Liver (tissue), 9 donors: ENCODE data around the gene DPF3. TPM values are rescaled to one million over a fixed set of nuclear protein-coding genes. Genes with fewer than 3 reads are reported as not detected.

Experiments
- DNase-seq: peaks from one replicate; pipeline ENCODE4 v3.0.0-alpha.2; 2017; ENCODE audit warnings: low spot score
- H3K27ac ChIP-seq, 2 donors: one replicate each; pipeline ENCODE4 v1.7.0; 2013; ENCODE audit warnings: inconsistent platforms in 2 of 2, low read length in 2 of 2, control low read depth in 1 of 2, low read depth in 1 of 2, mild to moderate bottlenecking in 1 of 2
- H3K27me3 ChIP-seq, 4 donors: one replicate each; pipeline versions ENCODE4 v1.6.1 to v1.7.0; 2013; ENCODE audit warnings: low read length in 3 of 4, inconsistent platforms in 1 of 4, mild to moderate bottlenecking in 1 of 4, moderate library complexity in 1 of 4; ENCODE audit not compliant: control insufficient read depth in 4 of 4, insufficient read depth in 4 of 4
- H3K36me3 ChIP-seq, 4 donors: one replicate each; pipeline versions ENCODE4 v1.6.1 to v1.7.0; 2013; ENCODE audit warnings: low read length in 3 of 4, mild to moderate bottlenecking in 3 of 4, low read depth in 1 of 4, moderate library complexity in 1 of 4; ENCODE audit not compliant: control insufficient read depth in 4 of 4, insufficient read depth in 3 of 4
- H3K4me1 ChIP-seq, 4 donors: one replicate each; pipeline versions ENCODE4 v1.6.1 to v1.7.0; 2013; ENCODE audit warnings: low read length in 3 of 4, mild to moderate bottlenecking in 3 of 4, moderate library complexity in 1 of 4; ENCODE audit not compliant: control insufficient read depth in 4 of 4, insufficient read depth in 4 of 4
- H3K4me3 ChIP-seq, 3 donors: one replicate each; pipeline versions ENCODE4 v1.6.1 to v1.7.0; 2013; ENCODE audit warnings: low read length in 3 of 3, control low read depth in 1 of 3, low read depth in 1 of 3, mild to moderate bottlenecking in 1 of 3
- H3K9ac ChIP-seq, 2 donors: one replicate each; pipeline ENCODE4 v1.7.0; 2013; ENCODE audit warnings: low read length in 2 of 2, mild to moderate bottlenecking in 2 of 2, moderate library complexity in 2 of 2, control low read depth in 1 of 2, low read depth in 1 of 2
- H3K9me3 ChIP-seq, 4 donors: one replicate each; pipeline versions ENCODE4 v1.6.1 to v1.7.0; 2013; ENCODE audit warnings: low read length in 3 of 4; ENCODE audit not compliant: control insufficient read depth in 4 of 4
- ATF3 ChIP-seq: IDR thresholded peaks from 2 replicates; pipeline ENCODE4 v1.6.1; 2016; ENCODE audit warnings: antibody characterized with exemption
- CTCF ChIP-seq: fragments of 150-350 bp; IDR thresholded peaks from 2 replicates; pipeline ENCODE4 v1.5.1; 2017; ENCODE audit warnings: improper control_type of control experiment, low read depth, low read length; ENCODE audit not compliant: missing input control
- EGR1 ChIP-seq, 2 donors: IDR thresholded peaks; 2 replicates each; pipeline ENCODE4 v1.6.1; 2016 to 2018; ENCODE audit warnings: antibody characterized with exemption in 2 of 2, low read depth in 2 of 2
- FOXA1 ChIP-seq: IDR thresholded peaks from 2 replicates; pipeline ENCODE4 v1.6.1; 2016; ENCODE audit warnings: antibody characterized with exemption
- FOXA2 ChIP-seq: IDR thresholded peaks from 2 replicates; pipeline ENCODE4 v1.6.1; 2016; ENCODE audit warnings: antibody characterized with exemption
- GABPA ChIP-seq, 2 donors: IDR thresholded peaks in 1 of 2; conservative IDR thresholded peaks in 1 of 2; 2 replicates each; pipeline ENCODE4 v1.6.1; 2016; ENCODE audit warnings: antibody characterized with exemption in 2 of 2, mild to moderate bottlenecking in 1 of 2, moderate library complexity in 1 of 2
- HNF4A ChIP-seq, 2 donors: conservative IDR thresholded peaks; 2 replicates each; pipeline ENCODE4 v1.6.1; 2016; ENCODE audit warnings: antibody characterized with exemption in 2 of 2, mild to moderate bottlenecking in 2 of 2
- HNF4G ChIP-seq: IDR thresholded peaks from 2 replicates; pipeline ENCODE4 v1.6.1; 2016; ENCODE audit warnings: antibody characterized with exemption
- MAX ChIP-seq: IDR thresholded peaks from 2 replicates; pipeline ENCODE4 v1.6.1; 2016; ENCODE audit warnings: antibody characterized with exemption
- NR2F2 ChIP-seq: IDR thresholded peaks from 2 replicates; pipeline ENCODE4 v1.6.1; 2016; ENCODE audit warnings: antibody characterized with exemption
- RAD21 ChIP-seq, 2 donors: IDR thresholded peaks; 2 replicates each; pipeline ENCODE4 v1.6.1; 2016; ENCODE audit warnings: antibody characterized with exemption in 2 of 2, mild to moderate bottlenecking in 2 of 2
- REST ChIP-seq: IDR thresholded peaks from 2 replicates; pipeline ENCODE4 v1.6.1; 2016; ENCODE audit warnings: antibody characterized with exemption, mild to moderate bottlenecking
- RXRA ChIP-seq, 2 donors: IDR thresholded peaks; 2 replicates each; pipeline ENCODE4 v1.6.1; 2017 to 2018; ENCODE audit warnings: antibody characterized with exemption in 2 of 2, mild to moderate bottlenecking in 1 of 2
- SP1 ChIP-seq: IDR thresholded peaks from 2 replicates; pipeline ENCODE4 v1.6.1; 2018; ENCODE audit warnings: antibody characterized with exemption, mild to moderate bottlenecking
- TAF1 ChIP-seq: conservative IDR thresholded peaks from 2 replicates; pipeline ENCODE4 v1.6.1; 2016; ENCODE audit warnings: antibody characterized with exemption, mild to moderate bottlenecking
- YY1 ChIP-seq: IDR thresholded peaks from 2 replicates; pipeline ENCODE4 v1.6.1; 2016; ENCODE audit warnings: antibody characterized with exemption, mild to moderate bottlenecking
- ZBTB33 ChIP-seq: IDR thresholded peaks from 2 replicates; pipeline ENCODE4 v1.6.1; 2016; ENCODE audit warnings: antibody characterized with exemption
- WGBS: extraction: QIAGEN DNeasy Blood & Tissue Kit; methylation state at CpG from one replicate; pipeline ENCODE4 v1.1.7; 2013; 5-methylcytosine and 5-hydroxymethylcytosine counted together
- polyA plus RNA-seq, 2 donors: library from polyadenylated mRNA; stranded (reverse) in 1 of 2; unstranded in 1 of 2; fragments of 200-250 nt in 1 of 2; fragments of >200 nt in 1 of 2; fragmentation: Nextera tagmentation in 1 of 2; extraction: Ambion mirVana in 1 of 2; gene quantifications; one replicate each; pipeline versions ENCODE4 v1.2.1 to v1.2.3, GENCODE V29; 2013 to 2015
- total RNA-seq, 2 donors: library from RNA; depleted of rRNA; stranded (reverse); fragments of >200 nt; gene quantifications; one replicate each; pipeline ENCODE4 v1.2.3, GENCODE V29; 2014
- donor health status: healthy.
- donor health status: healthy.
- donor health status: healthy.
- donor health status: healthy.
- donor health status: healthy.

DPF3 gene
- total and polyA plus RNA-seq, 4 donors: 1.1 to 23.2 (median 2.5) TPM

GRCh38 chr14:72906879-72907278 lies 13.0 kb upstream of the DPF3 start:
- DNase-seq: no peak
- no peak overlapping the region for H3K4me3 ChIP-seq
- TF ChIP-seq HNF4A (conservative IDR thresholded peaks at IDR 0.05): no peak
- TF ChIP-seq MAX: no peak
- TF ChIP-seq FOXA1: no peak
- TF ChIP-seq RAD21 (IDR thresholded peaks at IDR 0.05): no peak
- TF ChIP-seq REST: no peak
- no peak for TF ChIP-seq TAF1
- TF ChIP-seq HNF4G: no peak
- no peak for TF ChIP-seq FOXA2
- TF ChIP-seq YY1: no peak
- TF ChIP-seq NR2F2: no peak
- no peak for TF ChIP-seq SP1
- TF ChIP-seq EGR1 (IDR thresholded peaks at IDR 0.05; ENCODE audit: low read depth in 2 of 2): no peak
- TF ChIP-seq ATF3: no peak
- no peak for TF ChIP-seq RXRA (IDR thresholded peaks at IDR 0.05)
- no peak for TF ChIP-seq GABPA (IDR thresholded peaks at IDR 0.05 in 1 of 2, conservative IDR thresholded peaks at IDR 0.05 in 1 of 2)
- no peak for TF ChIP-seq ZBTB33
- TF ChIP-seq CTCF: no peak
- H3K36me3 ChIP-seq: no peaks in the 10 kb centered on the region
- H3K4me1 ChIP-seq: peaks cover 0 to 17% (median 7%) of the 10 kb centered on the region in 4 donors
- H3K9me3 ChIP-seq: no peaks in the 10 kb centered on the region
- H3K27ac ChIP-seq: no peak overlapping the region
- H3K27me3 ChIP-seq: no peaks in the 10 kb centered on the region
- H3K9ac ChIP-seq: no peak overlapping the region
- WGBS: 76% methylated on average over 1 of the region's 1 CpG

- Histone ChIP-seq H3K9ac (no peak overlapping the region), H3K4me1 (peaks cover 0 to 17% (median 7%) of the 10 kb centered on the region in 4 donors), H3K36me3 (no peaks in the 10 kb centered on the region), H3K27me3 (no peaks in the 10 kb centered on the region), H3K27ac (no peak overlapping the region), H3K9me3 (no peaks in the 10 kb centered on the region), H3K4me3 (no peak overlapping the region)
- no peak for DNase-seq
- WGBS: 47% methylated on average over 3 of the region's 3 CpGs
- TF ChIP-seq RAD21 (IDR thresholded peaks at IDR 0.05) (no peak), HNF4G (no peak), TAF1 (no peak), MAX (no peak), SP1 (no peak), RXRA (IDR thresholded peaks at IDR 0.05) (no peak)
Observed at GRCh38 chr14:72906316-72906715, 12.4 kb upstream of the DPF3 start.
